Measurements from ENCODE around the gene STON2.

GRCh38 chr14:81348061-81348460 is 52.1 kb downstream of the STON2 start:
- TF ChIP-seq ZFP3 (CRISPR knock-in tag; IDR thresholded peaks at IDR 0.05) (no peak), ARNTL (CRISPR knock-in tag; IDR thresholded peaks at IDR 0.05; ENCODE audit: borderline replicate concordance, low read depth) (no peak), GLIS3 (CRISPR knock-in tag; IDR thresholded peaks at IDR 0.05) (no peak), ZC3H10 (CRISPR knock-in tag; IDR thresholded peaks at IDR 0.05) (no peak), PATZ1 (CRISPR knock-in tag; IDR thresholded peaks at IDR 0.05; ENCODE audit: borderline replicate concordance) (no peak), OSR1 (CRISPR knock-in tag; IDR thresholded peaks at IDR 0.05) (no peak), ZFP30 (CRISPR knock-in tag; IDR thresholded peaks at IDR 0.05) (no peak), RARB (CRISPR knock-in tag; IDR thresholded peaks at IDR 0.05) (no peak), CREB5 (CRISPR knock-in tag; IDR thresholded peaks at IDR 0.05; ENCODE audit: low read depth) (no peak), CSDC2 (CRISPR knock-in tag; IDR thresholded peaks at IDR 0.05) (no peak)
- TF ChIP-seq, protein P1, sequence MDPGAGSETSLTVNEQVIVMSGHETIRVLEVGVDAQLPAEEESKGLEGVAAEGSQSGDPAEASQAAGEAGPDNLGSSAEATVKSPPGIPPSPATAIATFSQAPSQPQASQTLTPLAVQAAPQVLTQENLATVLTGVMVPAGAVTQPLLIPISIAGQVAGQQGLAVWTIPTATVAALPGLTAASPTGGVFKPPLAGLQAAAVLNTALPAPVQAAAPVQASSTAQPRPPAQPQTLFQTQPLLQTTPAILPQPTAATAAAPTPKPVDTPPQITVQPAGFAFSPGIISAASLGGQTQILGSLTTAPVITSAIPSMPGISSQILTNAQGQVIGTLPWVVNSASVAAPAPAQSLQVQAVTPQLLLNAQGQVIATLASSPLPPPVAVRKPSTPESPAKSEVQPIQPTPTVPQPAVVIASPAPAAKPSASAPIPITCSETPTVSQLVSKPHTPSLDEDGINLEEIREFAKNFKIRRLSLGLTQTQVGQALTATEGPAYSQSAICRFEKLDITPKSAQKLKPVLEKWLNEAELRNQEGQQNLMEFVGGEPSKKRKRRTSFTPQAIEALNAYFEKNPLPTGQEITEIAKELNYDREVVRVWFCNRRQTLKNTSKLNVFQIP (CRISPR knock-in tag; IDR thresholded peaks at IDR 0.05; ENCODE audit: borderline replicate concordance, low read depth) = no peak

Measured in SK-N-SH treated with all-trans-retinoic acid at 6 μM for 48 hours (cell line).